Upper lobe of right lung (tissue), 1 donor: ENCODE data around the gene IGFALS. TPM values are rescaled to one million over a fixed set of nuclear protein-coding genes. Genes with fewer than 3 reads are reported as not detected.

Experiments
- ATAC-seq: fragments of 200-7000 bp; cut with Tn5 transposase; one replicate; pipeline ENCODE4 v1.9.1; 2020; ENCODE audit warnings: mild to moderate bottlenecking, moderate library complexity
- DNase-seq: peaks from one replicate; pipeline ENCODE4 v3.0.0-alpha.2; 2020
- H3K27ac ChIP-seq: fragments of 200-600 bp; one replicate; pipeline ENCODE4 v1.8.0; 2022
- H3K27me3 ChIP-seq: fragments of 200-600 bp; one replicate; pipeline ENCODE4 v1.8.0; 2022; ENCODE audit warnings: mild to moderate bottlenecking
- H3K36me3 ChIP-seq: fragments of 200-600 bp; one replicate; pipeline ENCODE4 v1.8.0; 2022
- H3K4me1 ChIP-seq: fragments of 200-600 bp; one replicate; pipeline ENCODE4 v1.8.0; 2022
- H3K4me3 ChIP-seq: fragments of 200-600 bp; one replicate; pipeline ENCODE4 v1.8.0; 2022; ENCODE audit warnings: mild to moderate bottlenecking
- H3K9me3 ChIP-seq: fragments of 200-600 bp; one replicate; pipeline ENCODE4 v1.8.0; 2022
- CTCF ChIP-seq: fragments of 200-600 bp; IDR thresholded peaks from one replicate; pipeline ENCODE4 v1.8.0; 2022; ENCODE audit warnings: antibody characterized with exemption
- intact Hi-C: fragments of 100-400 bp; cut with DNase I; formaldehyde crosslinking; loops from one replicate; pipeline ENCODE4 v1.11.0; 2022
- total RNA-seq: library from RNA; stranded (reverse); fragmentation: NEBNext Ultra II Directional; extraction: Animal tissue kit (Norgen Biotek cat#: 25700); gene quantifications from one replicate; pipeline ENCODE4 v1.2.1, GENCODE V29; 2021
- donor health status: DM: no; HTN: yes; CAD: no; lungs with severe emphysema.

IGFALS gene
- total RNA-seq, 1 donor from 2014 or later: 2.5 TPM

DNA sequence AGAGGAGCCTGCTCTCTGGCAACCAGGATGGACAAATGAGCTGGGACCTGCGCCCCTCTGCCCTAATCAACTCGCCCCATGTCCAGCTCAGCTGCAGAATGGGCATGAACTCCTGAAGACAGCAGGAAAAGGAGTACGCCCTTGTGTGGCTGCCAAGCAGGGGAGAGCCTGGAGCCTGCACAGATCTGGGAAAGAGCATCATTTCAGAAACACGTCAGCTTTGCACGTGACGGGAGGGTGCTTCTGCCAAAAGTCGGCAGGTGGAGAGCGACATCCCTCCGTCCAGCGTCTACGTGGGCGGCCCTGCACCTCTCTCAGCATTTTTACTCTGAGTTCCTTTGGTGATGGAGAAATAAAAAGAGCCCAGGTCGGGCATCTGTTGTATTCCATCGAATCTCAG is 40.7 kb downstream of the IGFALS start:
- Histone ChIP-seq H3K27me3 (no peaks in the 10 kb centered on the region), H3K4me1 (no peaks in the 10 kb centered on the region), H3K36me3 (peaks cover 60% of the 10 kb centered on the region), H3K9me3 (no peaks in the 10 kb centered on the region), H3K4me3 (no peak overlapping the region), H3K27ac (no peak overlapping the region)
- TF ChIP-seq CTCF: no peak
- ATAC-seq (no peak), DNase-seq (no peak)
- intact Hi-C loops: no loop called here

DNA sequence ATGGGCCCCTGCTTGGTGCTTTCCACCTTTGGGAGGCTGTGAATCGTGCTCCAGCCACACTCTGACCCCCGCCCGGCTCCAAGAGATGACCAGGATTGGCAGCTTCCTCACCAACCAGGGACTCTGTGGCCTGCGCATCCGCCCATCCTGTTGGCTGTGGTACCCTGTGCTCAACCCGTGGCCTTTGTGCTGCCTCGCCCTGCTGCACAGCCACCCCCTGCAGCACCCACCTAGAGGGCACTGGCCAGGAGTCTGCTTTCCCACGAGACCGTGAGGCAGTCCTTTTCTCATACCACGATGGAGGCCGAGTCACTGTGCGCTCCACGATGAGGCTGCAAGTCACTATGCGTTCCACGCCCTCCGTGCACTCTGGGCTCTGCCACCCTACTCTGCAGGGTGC is 41.6 kb downstream of the IGFALS start:
- Histone ChIP-seq H3K27ac (no peak overlapping the region), H3K4me3 (no peak overlapping the region), H3K9me3 (no peaks in the 10 kb centered on the region), H3K36me3 (peaks cover 66% of the 10 kb centered on the region), H3K4me1 (no peaks in the 10 kb centered on the region), H3K27me3 (no peaks in the 10 kb centered on the region)
- no peak for DNase-seq
- ATAC-seq: no peak
- no peak for TF ChIP-seq CTCF
- intact Hi-C loops: no loop called here

GRCh38 chr16:1749152-1750117 is 44.1 kb downstream of the IGFALS start:
- ATAC-seq (peak; percentile 10), DNase-seq (no peak)
- no peak overlapping the region for H3K27ac ChIP-seq
- intact Hi-C loops: no loop called here
- no peaks in the 10 kb centered on the region for H3K27me3 ChIP-seq
- no peaks in the 10 kb centered on the region for H3K9me3 ChIP-seq
- H3K4me1 ChIP-seq: no peaks in the 10 kb centered on the region
- no peak for TF ChIP-seq CTCF
- H3K4me3 ChIP-seq: no peak overlapping the region
- peaks cover 77% of the 10 kb centered on the region for H3K36me3 ChIP-seq

GRCh38 chr16:1747934-1748333 is 45.6 kb downstream of the IGFALS start:
- H3K27me3 ChIP-seq: no peaks in the 10 kb centered on the region
- intact Hi-C loops: no loop called here
- TF ChIP-seq CTCF: no peak
- ATAC-seq (no peak), DNase-seq (no peak)
- peaks cover 83% of the 10 kb centered on the region for H3K36me3 ChIP-seq
- H3K9me3 ChIP-seq: no peaks in the 10 kb centered on the region
- H3K4me3 ChIP-seq: no peak overlapping the region
- no peaks in the 10 kb centered on the region for H3K4me1 ChIP-seq
- no peak overlapping the region for H3K27ac ChIP-seq

DNA sequence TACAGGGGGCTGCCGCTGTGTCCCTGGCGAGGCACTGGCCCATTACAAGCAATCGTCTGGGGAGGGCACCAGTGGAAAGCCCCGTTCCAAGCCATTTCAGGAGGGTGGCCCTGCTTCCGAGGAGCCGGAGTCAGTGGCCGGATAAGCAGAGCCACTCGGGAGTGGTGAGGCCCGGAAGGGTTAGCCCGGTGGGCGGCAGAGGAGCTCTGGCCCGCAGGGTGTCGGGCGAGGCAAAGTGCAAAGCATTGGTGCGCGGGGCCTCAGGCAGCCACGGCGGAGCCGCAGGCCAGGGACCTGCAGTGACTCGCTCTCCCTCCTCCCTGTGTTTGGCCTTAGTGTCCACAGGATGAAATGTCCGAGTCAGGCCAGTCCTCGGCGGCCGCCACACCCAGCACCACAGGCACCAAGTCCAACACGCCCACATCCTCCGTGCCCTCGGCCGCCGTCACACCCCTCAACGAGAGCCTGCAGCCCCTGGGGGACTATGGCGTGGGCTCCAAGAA is 46.8 kb downstream of the IGFALS start:
- no peak for TF ChIP-seq CTCF
- no peak for DNase-seq
- H3K4me1 ChIP-seq: no peaks in the 10 kb centered on the region
- H3K27me3 ChIP-seq: no peaks in the 10 kb centered on the region
- ATAC-seq: no peak
- no peak overlapping the region for H3K27ac ChIP-seq
- peaks cover 71% of the 10 kb centered on the region for H3K36me3 ChIP-seq
- intact Hi-C loops: no loop called here
- H3K9me3 ChIP-seq: no peaks in the 10 kb centered on the region
- H3K4me3 ChIP-seq: no peak overlapping the region
